ENCODE results near the gene NXPH1.

The NXPH1 gene

DNA sequence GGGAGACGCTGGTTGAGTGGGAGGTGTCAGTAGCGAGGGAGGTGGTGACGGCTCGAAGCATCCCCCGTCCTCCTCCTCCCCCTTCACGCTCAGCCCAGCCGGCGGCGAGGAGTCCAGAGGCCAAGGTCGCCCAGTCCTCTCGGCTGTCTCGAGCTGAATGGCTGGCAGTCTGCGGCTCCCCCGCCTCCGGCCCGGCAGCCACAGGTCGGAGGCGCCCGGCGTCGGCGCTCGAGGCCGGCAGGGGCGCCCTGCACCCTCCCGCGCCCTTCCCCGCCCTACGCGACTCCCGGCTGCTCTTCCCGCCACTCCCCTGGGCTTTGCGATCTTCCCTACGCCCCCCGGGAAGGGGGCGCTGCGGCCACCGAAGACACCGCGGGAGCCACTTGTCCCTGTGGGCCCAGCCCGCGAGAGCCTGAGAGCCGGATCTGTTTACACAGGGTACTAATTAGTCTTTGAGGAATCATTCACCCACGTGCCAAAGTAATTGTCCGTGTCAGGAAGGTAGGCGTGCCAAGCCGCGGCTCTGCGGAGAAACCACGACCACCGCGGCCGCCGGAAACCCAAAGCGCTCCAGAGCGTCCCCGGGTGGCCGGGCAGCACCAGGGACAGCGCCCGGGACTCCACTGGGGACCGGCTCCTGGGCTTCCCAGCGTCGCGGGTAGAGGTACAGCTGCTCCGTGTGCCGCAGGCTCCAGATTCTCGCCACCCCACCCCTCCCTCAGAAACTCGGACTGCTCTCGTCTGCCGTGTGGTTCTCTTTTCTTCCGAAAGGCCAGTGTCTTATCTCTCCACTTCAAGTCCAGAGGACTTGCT is at the start of gene NXPH1:
NXPH1 (plus strand) TSS at position 133 of the 813 bp plus-strand sequence.
- no peak for DNase-seq

DNA sequence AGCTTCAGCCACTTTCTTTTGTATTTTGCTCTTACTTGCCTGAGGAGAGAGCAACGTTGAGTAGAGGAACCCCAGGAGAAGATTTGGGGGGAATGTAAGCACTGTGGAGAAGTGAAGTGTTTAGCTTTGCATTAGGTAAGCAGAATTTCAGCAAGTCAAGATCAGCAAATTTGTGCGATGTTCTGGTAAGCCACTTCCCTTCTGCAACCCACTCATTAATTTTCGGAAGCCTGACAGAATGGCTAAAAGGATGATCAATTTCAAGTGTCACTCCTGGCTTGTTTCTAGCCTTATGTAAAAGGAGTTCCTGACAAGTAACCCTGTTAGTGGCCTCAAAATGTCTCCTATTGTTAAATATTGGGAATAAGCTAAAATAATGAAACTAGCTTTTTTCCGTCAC is 48.5 kb upstream of the NXPH1 start:
- no peak for DNase-seq

DNA sequence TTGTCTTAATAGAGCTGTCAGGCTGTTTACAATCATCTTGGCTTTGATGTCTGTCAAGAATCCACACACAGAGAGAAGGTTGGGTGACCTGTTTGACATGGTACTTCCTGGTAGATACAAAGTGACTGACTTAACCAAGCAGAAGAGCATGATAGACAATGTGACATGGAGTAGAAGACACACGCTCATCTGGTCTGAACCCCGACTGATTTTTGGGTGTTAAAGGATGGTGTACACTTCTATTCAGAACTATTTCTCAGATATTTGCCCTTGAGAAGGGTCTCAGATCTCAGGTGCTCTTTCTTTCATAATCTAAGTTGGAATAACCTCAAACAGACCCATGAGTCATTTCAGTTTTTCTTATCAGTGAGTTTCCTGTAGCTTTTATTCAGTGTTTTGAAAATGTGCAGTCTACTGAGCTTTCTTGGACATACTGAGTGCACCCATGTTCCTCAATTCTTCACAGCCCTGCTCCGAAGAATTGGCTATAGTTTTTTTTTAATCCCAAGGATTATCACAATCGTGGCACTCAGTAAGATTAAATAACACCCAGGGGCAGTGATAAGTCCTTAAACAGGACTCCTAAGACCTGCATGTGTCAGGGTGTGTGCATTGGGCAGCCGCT is 46.4 kb upstream of the NXPH1 start:
- no peak for DNase-seq

DNA sequence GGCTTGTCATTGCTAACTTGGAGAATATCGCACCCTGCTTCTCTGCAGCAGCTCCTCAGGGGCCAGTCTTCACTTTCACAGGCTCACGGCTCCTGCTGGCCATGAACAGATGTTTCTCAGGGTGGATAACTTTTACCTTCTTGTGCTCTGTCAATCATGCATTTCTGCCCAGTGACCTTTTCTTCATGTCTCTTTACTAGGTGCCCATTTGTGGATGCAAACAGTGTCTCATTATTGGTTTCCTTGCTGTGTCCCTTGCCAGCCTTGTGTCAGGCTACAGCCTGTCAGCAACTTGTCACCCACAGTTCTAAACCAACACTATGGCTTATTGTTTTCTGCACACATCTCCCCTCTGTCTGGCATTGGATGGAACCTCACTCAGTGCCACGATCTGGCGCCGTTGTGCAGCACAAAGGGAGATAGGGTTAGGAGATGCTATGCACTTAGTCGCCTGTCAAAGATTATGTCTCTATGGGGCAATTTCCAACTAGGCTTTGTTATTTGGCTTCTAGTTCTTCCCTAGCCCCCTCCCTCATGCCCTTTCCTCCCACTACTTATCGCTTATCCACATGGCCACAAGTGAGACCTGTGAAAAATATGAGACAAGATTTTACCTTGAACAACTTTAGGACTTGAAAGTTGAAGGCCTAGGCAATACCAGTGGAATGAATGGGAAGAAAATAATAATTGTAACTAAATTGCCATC is 45.7 kb upstream of the NXPH1 start:
- DNase-seq, result no peak

DNA sequence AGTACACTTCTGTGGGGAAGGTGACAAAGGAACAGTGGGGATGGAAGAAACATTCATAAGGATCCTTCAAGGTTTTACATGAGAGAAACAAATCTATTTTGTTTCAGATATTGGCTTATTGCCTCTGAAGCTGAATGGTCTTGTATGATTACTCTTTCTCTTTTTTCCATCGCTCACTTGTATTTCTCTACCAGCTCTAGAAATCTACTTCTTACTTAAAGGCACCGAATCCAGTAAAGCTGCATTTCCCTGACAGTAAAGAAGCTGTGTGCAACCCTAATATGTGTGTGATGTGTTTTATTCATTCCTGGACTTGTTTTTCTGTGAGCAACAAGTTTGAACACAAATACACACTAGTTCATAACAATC is 45.2 kb upstream of the NXPH1 start:
- no peak for DNase-seq

DNA sequence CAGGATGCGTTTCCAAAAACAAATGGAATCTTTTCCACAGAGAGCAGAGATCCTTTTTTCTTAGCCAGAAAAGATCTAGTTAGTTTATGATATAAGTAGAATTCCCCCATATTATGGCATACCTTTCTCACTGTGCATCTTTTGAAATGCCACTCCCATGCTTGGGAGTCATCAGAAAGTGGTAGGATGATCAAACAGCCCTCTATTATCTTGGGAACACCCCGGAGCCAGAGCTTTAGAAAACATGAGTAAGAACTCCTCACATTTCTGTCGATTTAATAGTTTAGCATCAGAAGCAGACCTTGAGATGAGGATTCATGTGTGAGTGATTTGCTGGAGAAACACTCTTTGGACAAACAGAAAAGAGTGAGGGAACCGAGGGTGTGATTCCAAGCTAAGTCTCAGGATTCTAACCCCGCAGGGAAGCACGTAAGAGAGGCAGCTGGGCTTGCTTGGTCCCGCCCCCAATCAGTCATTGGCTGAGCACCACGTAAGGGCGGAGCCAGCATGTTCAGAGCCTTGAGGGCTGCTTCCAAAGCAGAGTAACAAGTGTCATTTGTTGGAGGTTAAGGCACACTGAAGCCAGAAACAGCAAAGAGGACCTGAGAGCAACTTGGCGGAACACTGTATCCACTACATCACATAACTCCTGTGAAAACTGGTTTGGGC is 43.7 kb upstream of the NXPH1 start:
- DNase-seq, result no peak

DNA sequence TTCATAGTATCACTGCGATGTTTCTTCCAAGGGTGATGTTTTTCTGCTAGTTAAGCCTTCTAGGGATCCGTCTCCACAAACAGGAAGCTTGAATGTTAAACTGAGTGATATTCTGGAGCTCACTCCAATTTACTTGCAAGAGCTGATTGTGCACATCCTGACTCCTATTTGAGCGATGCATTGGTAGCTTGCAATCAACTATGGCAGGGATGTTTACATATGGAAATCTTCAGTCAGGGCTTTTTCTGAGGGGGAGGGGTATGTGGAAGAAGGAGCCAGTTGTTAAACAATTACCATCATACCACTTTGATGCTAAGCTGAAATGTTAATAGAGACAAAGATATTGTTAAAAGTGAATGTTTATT is 43.2 kb upstream of the NXPH1 start:
- no peak for DNase-seq

DNA sequence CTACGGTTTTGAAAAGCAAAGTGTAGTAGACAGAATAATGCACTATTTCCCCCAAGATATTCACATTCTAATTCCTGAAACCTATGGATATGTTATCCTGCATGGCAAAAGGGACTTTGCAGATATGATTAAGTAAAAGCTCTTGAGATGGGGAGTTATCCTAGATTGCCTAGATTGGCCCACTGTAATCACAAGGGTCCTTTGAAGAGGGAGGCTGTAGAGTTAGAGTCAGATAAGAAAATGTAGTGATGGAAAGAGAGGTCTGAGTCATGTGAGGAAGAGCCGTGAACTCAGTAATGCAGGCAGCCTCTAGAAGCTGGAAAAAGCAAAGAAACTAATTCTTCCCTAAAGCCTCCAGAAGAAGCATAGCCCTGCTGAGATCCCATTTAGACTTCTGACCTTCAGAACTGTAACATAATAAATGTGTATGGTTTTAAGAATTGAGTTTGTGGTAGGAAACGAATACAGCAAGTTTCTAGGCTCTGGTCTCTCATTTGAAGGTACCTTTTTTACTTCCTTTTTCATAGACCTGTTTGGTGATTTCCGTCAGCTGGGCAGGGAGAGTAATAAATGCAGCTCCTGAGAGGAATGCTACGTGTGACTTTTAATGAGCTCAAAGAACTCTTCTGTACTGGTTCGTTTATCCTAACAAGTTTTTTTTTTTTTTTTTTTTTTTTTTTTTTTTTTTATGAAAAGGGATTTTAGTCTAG is 41.9 kb upstream of the NXPH1 start:
- no peak for DNase-seq

DNA sequence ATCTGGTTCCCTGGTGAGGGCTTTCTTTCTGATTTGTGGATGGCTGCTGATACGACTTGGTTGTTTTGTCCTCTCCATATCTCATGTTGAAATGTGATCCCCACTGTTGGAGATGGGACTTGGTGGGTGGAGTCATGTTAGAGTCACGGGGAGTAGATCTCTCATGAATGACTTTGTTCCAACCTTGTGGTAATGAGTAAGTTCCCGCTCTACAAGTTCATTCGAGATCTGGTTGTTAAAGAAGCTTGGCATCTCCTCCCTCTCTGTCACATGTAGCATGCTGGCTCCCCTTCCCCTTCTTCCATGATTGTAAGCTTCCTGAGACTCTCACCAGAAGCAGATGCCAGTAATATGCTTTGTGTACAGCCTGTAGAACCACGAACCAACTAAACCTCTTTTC is 37.1 kb upstream of the NXPH1 start:
- no peak for DNase-seq

DNA sequence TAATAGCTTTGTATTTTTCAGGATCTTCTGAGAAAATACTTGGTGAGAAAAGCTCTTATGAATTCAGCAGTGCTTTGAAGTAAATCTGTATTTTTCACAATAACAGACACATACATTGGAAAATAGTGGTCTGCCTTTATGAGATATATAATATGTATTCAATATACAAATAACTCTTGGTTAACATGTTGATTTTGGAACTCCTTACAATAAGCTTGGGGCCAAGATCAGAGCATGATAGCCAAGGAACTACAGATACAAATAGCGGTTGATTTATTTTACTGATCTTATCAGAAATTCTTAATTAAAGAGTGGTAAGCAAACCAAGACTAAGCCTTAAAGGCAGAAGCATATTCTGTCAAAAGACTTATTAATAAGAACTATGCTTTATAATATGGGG is 24.5 kb upstream of the NXPH1 start:
- no peak for DNase-seq

DNA sequence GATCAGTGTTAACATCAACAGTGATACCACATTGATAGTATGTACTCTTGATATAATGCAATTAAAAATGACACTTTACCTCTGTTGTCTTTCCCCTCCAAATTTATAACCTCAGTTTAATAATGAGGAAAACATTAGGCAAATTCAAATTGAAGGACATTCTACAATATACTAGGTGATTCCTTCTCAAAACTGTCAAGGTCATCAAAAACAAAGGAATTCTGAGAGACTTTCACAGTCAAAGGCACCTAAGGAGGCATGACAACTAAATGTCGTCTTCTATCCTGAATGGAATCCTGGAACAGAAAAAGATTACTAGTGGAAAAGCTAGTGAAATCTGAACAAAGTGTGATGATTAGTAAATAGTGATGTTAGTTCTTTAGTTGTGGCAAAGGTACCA is 22.3 kb upstream of the NXPH1 start:
- no peak for DNase-seq

DNA sequence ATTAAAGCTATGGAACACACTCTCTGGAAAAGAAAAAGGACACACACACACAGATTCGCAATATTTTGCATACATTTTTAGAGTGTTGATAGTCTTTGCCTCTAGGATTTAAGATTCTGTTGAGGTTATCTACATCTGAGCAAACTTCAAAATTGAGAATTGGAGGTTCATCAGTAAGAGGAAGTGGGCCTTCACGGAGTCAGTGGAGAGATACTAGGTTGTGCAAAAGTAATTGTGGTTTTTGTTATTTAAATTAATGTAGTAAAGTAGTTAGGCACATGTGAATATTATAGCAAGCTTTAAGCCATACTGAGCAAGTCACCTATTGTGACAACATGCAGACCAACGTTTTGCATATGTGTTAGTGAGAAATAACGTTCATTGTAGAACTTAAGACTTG is 19.8 kb upstream of the NXPH1 start:
- no peak for DNase-seq

DNA sequence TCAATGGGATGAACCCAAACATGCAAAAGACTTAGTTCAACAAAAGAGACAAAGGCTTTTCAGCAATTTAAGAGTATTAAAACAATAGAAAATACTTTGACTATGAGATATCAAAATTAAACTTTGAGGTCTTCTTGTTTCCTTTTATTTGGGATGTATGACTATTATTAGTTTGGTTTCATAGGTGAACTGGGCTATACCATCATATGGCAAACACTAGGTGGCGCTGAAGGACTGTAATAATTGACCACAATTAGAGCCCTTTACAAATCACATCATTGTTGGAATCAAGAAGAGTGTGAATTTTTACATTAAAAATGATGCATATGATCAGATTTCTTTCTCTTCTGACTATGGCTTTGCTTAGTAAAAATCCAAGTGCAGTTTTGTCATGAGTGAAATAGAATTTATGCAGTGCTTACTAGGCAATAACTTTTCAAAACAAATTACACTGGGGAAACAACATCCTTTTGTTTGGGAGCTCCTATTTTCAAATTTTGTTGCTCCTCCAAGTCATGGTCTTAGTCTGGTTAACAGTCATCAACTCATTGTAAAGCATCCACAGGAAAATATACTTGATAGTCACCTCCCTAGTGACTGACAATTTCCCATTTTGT is 14.7 kb upstream of the NXPH1 start:
- peak; percentile 19 to 41 for DNase-seq

DNA sequence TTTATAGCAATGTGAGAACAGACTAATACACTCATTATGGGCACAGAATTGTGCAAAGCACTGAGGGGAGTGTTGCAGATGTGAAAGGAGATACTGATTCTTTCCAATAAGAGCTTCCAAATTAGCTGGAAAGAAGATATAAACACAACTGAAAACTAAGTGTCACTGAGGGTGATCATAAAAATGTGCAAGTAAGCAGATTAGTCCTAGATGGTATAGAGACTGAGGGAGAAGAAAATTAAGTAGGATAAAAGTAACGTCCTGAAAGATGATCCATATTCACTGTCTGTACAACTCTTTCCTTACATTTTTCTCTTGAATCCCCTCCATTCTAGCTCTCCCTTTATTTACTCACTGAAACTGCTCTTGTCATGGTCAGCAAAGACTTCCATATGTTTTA is 11.2 kb upstream of the NXPH1 start:
- DNase-seq, result no peak

DNA sequence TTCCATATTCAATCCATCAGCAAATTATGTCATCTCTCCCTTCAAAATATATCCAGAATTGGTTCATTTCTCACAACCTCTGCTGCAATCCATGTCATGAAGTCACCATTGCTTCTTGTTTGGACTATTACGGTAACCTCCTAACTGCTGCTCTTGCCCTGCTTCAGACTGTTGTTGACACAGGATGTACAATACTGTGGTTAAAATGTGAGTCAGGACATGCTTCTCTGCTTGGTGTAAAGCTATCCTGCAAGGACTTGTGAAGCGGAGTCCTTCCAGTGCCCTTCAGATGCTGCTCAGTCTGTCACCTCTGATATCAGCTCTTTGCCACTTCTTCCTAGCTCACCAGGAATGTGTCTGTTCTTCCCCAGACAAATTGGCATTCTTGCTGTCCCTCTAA is 10.4 kb upstream of the NXPH1 start:
- no peak for DNase-seq

DNA sequence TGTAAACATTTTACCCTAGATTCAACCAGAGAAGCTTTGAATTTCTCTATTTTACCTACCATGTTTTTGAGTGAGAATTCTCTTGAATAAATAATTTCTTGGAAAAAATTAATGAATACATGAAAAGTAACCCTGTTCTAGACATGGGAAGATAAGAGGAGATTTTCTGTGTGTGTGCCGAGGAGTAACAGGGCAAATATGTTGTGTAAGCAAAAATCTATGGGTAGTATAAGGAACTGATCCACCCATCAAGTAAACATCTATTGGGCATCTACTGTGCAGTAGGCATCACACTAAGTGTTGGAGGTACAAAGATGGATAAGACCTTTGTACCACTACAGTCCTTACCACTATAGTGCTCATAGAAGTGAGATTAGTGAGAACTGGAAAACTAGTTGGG is 8.2 kb upstream of the NXPH1 start:
- no peak for DNase-seq

DNA sequence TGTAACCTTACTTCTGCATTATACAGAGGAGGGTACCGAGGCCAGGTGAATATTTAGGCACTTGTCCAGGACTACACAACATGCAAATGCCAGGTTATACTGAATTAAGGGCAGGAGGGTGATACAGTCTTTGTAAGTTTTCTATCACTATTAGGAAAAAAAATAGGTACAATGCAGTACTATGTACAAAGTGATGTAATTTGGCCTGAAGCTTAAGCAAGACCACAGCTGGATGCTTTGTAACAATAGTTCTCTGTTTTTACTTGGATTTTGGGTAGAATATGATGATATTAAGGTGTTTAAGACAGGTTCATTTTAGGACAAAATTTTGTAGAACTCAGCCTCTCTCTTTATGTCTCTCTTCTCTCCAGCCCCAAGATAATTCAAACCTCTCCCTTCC is 2.8 kb upstream of the NXPH1 start:
- DNase-seq, result no peak

DNA sequence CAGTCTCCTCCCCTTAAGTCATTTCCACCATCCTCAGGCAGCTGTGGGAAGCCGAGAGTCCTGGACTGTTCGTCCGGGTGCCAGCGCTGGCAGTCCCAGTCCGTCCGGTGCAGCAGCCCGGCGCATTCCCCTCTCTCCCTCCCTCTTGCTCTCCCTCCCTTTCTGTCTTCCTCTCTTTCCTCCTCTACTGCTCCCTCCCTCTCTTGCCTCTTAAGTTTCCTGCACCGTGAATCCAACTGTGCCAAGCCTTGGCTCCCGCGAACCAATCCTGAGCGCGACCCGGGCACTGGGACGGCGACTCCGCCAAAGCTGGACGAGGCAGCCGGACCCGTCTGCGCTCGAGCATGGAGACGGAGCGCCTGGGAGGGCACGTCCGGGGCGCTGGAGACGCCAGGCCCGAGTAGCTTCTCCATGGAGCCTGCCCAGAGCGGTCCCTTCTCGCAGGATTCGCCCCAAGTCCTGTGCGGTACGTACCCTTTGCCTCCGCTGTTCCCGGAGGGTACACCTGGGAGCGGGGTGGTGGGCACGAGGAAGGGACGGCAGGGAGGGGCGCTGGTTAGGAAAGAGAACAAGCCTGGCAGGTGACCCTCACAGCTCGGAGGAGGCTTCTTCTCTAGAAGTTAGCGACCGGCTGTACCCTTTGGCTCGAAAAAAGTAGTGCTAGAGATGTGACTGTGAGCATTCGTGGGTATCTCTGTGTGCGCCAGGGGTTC is 1.0 kb downstream of the NXPH1 start:
- no peak for DNase-seq

DNA sequence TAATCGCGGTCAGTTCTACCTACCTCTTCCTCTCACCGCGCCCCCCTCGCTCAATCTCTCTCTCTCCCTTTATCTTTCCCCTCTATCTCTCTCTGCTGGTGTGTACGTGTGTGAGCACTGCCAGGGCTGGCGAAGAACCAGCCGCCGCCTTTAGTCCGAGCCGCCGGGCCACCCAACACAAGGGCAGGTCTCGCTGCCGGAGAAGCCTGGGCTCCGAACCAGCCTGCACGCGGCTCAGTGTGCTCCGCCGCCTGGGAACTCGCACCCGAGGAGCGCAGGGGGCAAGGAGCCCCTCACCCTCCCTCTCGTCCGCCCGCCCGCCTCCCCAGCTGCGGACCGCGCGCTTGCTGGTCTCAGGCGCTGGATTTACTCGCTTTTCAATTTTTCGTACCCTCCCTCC is 1.7 kb downstream of the NXPH1 start:
- no peak for DNase-seq

DNA sequence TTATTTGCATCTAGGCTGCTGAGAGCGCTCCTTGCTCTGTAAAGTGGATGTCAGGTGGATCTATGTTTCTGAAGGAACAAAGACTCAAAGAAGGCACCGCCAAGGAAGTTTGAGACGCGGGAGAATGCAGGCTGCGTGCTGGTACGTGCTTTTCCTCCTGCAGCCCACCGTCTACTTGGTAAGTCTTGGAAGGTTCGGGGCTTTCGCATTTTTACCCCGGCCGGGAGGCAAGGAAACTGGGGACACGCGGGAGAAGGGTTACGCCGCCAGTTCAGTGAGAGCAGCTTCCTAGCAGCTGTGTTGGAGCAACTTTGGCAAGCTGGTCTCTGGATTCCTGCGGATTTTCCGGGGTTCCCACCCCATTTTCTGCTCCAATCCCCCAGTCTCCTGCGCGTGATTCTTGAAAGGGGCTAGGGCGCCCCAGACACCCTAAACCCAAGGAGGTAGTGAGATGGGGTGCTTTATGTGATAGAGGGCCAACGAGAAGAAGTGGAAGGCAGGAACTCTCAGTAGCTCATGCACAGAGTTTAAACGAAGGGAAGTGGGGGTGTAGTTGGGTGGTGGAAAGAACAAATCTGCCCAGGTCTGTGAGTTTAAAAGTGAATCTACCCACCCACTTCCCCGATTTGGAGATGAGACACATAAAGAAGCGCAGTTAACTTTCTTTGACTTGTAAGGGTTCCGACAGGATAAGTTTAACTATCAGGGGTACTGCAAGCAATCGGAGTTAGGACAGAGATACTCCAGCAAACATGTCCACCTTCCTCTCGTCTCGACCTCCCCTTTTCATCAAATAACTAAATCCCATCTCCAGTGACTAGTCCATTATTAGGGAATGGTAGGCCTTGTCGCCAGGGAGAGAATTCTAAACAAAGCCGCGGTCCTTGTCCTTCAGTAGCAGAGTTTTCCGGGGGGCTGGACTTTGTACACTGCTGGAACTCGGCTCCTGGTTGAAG is 2.5 kb downstream of the NXPH1 start:
- no peak for DNase-seq

DNA sequence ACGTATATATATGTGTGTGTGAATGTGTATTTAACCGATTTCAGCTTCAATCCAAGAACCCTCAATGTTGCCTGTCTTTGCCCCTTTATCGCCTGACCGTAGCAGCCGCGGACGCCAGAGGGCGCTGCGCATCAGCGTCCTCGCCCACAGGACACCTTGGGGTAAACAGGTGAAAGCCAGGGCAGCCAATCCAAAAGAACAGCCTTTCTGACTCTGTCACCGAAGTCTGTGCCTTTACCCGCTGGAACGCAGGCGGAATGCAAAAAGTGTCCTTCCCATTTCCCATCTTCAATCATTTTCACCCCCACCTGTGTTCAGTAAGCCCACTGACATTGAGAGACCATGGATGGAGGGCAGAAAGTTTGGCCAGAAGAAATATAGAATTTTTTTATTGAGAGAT is 3.6 kb downstream of the NXPH1 start:
- DNase-seq, result peak; percentile 61 to 65

Data from activated CD4-positive, alpha-beta T cell treated with anti-CD3 and anti-CD28 coated beads, Interleukin-2, amount 50 U/mL, for 48 hours (primary cell).